ENCODE data around the gene EYA4.

EYA4 gene

DNA sequence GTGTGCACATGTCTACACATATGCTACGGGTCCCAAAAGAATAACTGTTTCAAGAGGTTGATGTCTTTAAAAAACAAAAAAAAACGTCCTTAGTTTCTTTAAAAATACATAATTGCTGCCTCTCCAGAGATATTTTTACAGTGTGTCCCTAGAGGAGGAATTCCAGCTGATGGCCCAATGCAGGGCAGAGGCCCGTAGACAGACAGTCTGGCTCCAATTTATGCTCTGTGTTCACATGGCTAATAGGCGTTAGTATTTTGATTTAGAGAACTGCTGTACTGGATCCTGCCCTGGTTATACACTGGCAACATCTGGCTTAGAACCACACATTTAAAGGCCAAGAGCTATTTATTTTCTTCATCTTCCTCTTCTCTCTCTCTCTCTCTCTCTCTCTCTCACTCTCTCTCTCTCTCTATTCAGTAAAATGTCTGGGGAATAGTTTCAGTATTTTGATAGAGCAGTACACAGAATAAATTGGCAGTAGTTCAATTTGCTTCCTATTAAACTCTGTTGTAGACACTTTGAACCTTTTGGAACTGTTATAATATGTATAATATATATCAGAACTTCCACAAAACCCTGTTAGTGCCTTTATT is 260.6 kb downstream of the EYA4 start:
- ChIA-PET CTCF (interaction anchor here (0.6 to 1.5 kb wide), 2 partner anchors 216 to 317 kb away, joined by 4 to 5 read pairs; no protein-coding TSS in a partner anchor), POLR2A (interaction anchor here (0.5 kb wide), 2 partner anchors 241 to 406 kb away, joined by 3 to 7 read pairs; no protein-coding TSS in a partner anchor)
- Histone ChIP-seq H3K9me3 (ENCODE audit: control insufficient read depth, insufficient read depth, low read depth, low read length) (no peaks in the 10 kb centered on the region), H3K4me1 (ENCODE audit: control insufficient read depth, insufficient read depth, low read length) (peaks cover 7% of the 10 kb centered on the region; the same call in 1 of the 2 replicates), H3K27ac (ENCODE audit: extremely low read depth, low read depth, low read length) (no peak overlapping the region), H3K36me3 (ENCODE audit: control insufficient read depth in 2 of 2, insufficient read depth in 1 of 2, low read length in 2 of 2) (no peaks in the 10 kb centered on the region), H3K4me3 (ENCODE audit: low read depth, low read length) (no peak overlapping the region)
- TF ChIP-seq, protein P1, sequence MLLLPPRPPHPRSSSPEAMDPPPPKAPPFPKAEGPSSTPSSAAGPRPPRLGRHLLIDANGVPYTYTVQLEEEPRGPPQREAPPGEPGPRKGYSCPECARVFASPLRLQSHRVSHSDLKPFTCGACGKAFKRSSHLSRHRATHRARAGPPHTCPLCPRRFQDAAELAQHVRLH (tag by site-specific recombination; IDR thresholded peaks at IDR 0.05) = 0 out of 2 replicates have a peak, but pooled peaks have one; percentile 15
- TF ChIP-seq, protein P2, sequence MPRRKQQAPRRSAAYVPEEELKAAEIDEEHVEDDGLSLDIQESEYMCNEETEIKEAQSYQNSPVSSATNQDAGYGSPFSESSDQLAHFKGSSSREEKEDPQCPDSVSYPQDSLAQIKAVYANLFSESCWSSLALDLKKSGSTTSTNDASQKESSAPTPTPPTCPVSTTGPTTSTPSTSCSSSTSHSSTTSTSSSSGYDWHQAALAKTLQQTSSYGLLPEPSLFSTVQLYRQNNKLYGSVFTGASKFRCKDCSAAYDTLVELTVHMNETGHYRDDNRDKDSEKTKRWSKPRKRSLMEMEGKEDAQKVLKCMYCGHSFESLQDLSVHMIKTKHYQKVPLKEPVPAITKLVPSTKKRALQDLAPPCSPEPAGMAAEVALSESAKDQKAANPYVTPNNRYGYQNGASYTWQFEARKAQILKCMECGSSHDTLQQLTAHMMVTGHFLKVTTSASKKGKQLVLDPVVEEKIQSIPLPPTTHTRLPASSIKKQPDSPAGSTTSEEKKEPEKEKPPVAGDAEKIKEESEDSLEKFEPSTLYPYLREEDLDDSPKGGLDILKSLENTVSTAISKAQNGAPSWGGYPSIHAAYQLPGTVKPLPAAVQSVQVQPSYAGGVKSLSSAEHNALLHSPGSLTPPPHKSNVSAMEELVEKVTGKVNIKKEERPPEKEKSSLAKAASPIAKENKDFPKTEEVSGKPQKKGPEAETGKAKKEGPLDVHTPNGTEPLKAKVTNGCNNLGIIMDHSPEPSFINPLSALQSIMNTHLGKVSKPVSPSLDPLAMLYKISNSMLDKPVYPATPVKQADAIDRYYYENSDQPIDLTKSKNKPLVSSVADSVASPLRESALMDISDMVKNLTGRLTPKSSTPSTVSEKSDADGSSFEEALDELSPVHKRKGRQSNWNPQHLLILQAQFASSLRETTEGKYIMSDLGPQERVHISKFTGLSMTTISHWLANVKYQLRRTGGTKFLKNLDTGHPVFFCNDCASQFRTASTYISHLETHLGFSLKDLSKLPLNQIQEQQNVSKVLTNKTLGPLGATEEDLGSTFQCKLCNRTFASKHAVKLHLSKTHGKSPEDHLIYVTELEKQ (tag by site-specific recombination; IDR thresholded peaks at IDR 0.05; ENCODE audit: borderline replicate concordance) = no peak
- TF ChIP-seq, protein P3, sequence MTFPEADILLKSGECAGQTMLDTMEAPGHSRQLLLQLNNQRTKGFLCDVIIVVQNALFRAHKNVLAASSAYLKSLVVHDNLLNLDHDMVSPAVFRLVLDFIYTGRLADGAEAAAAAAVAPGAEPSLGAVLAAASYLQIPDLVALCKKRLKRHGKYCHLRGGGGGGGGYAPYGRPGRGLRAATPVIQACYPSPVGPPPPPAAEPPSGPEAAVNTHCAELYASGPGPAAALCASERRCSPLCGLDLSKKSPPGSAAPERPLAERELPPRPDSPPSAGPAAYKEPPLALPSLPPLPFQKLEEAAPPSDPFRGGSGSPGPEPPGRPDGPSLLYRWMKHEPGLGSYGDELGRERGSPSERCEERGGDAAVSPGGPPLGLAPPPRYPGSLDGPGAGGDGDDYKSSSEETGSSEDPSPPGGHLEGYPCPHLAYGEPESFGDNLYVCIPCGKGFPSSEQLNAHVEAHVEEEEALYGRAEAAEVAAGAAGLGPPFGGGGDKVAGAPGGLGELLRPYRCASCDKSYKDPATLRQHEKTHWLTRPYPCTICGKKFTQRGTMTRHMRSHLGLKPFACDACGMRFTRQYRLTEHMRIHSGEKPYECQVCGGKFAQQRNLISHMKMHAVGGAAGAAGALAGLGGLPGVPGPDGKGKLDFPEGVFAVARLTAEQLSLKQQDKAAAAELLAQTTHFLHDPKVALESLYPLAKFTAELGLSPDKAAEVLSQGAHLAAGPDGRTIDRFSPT (tag by site-specific recombination; IDR thresholded peaks at IDR 0.05) = peak; percentile 19; the same call in 1 of the 2 replicates
- TF ChIP-seq, protein P4, sequence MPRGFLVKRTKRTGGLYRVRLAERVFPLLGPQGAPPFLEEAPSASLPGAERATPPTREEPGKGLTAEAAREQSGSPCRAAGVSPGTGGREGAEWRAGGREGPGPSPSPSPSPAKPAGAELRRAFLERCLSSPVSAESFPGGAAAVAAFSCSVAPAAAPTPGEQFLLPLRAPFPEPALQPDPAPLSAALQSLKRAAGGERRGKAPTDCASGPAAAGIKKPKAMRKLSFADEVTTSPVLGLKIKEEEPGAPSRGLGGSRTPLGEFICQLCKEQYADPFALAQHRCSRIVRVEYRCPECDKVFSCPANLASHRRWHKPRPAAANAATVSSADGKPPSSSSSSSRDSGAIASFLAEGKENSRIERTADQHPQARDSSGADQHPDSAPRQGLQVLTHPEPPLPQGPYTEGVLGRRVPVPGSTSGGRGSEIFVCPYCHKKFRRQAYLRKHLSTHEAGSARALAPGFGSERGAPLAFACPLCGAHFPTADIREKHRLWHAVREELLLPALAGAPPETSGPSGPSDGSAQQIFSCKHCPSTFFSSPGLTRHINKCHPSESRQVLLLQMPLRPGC (tag by site-specific recombination; IDR thresholded peaks at IDR 0.05) = no peak
- TF ChIP-seq KLF7 (tag by site-specific recombination; IDR thresholded peaks at IDR 0.05; ENCODE audit: borderline replicate concordance) (no peak), ZNF791 (tag by site-specific recombination; IDR thresholded peaks at IDR 0.05) (no peak), ZNF596 (tag by site-specific recombination; IDR thresholded peaks at IDR 0.05) (peak; percentile 96)
- TF ChIP-seq, protein P5, sequence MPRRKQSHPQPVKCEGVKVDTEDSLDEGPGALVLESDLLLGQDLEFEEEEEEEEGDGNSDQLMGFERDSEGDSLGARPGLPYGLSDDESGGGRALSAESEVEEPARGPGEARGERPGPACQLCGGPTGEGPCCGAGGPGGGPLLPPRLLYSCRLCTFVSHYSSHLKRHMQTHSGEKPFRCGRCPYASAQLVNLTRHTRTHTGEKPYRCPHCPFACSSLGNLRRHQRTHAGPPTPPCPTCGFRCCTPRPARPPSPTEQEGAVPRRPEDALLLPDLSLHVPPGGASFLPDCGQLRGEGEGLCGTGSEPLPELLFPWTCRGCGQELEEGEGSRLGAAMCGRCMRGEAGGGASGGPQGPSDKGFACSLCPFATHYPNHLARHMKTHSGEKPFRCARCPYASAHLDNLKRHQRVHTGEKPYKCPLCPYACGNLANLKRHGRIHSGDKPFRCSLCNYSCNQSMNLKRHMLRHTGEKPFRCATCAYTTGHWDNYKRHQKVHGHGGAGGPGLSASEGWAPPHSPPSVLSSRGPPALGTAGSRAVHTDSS (tag by site-specific recombination; IDR thresholded peaks at IDR 0.05) = peak; percentile 70

DNA sequence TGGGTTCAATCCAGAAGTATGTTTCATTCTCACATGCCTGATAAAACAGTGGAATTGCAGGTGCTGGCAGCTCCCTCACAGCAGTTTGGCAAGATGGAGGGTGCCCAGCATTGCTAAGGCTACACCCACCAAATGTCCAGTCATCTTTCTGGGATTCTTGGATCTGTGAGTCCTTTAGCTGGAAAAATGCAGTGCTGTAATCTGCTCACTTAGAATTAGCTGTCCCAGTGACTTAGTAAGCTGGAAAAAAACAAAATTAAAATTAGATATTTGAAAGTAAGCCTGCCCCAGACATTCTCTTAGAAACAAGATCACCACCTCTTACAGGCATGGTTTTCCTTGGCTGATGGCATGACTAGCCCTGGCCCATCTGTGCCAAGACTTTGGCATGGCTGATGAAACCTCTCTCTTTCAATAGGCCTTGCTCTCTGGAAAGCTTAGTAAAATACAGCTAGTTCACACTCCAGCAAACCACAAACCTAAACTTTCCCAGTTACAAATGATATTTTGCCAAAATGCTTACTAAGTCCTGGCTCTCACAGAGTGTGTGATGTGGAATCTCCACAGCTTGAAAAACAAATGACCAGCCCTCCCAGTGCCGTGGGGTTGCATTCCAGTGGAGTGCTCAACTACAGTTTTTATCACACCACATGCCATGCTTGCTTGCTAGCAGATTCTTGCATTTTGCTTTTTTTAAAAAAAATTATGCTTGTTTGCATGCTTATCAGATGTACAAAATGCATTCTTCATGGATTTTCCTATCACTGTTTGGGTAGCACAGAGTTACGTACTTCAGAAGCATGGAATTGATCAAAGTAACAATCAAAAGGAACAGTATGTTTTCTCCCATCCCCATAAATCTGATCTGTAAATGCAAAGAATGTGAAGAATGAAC is 261.5 kb downstream of the EYA4 start:
- CTCF ChIA-PET = interaction anchor here (0.6 to 1.0 kb wide), 3 partner anchors 19 to 516 kb away, joined by 3 to 5 read pairs (median 3); no protein-coding TSS in a partner anchor
- no peak overlapping the region for H3K4me3 ChIP-seq (ENCODE audit: low read depth, low read length)
- POLR2A ChIA-PET = no interaction called here
- no peaks in the 10 kb centered on the region for H3K9me3 ChIP-seq (ENCODE audit: control insufficient read depth, insufficient read depth, low read depth, low read length)
- H3K36me3 ChIP-seq (ENCODE audit: control insufficient read depth in 2 of 2, insufficient read depth in 1 of 2, low read length in 2 of 2) = peaks cover 0 to 5% of the 10 kb centered on the region in 2 experiments; a peak in 1 of 3 replicates
- TF ChIP-seq ZNF624 (tag by site-specific recombination; IDR thresholded peaks at IDR 0.05) (no peak), YY2 (tag by site-specific recombination; IDR thresholded peaks at IDR 0.05) (no peak)
- TF ChIP-seq, protein P6, sequence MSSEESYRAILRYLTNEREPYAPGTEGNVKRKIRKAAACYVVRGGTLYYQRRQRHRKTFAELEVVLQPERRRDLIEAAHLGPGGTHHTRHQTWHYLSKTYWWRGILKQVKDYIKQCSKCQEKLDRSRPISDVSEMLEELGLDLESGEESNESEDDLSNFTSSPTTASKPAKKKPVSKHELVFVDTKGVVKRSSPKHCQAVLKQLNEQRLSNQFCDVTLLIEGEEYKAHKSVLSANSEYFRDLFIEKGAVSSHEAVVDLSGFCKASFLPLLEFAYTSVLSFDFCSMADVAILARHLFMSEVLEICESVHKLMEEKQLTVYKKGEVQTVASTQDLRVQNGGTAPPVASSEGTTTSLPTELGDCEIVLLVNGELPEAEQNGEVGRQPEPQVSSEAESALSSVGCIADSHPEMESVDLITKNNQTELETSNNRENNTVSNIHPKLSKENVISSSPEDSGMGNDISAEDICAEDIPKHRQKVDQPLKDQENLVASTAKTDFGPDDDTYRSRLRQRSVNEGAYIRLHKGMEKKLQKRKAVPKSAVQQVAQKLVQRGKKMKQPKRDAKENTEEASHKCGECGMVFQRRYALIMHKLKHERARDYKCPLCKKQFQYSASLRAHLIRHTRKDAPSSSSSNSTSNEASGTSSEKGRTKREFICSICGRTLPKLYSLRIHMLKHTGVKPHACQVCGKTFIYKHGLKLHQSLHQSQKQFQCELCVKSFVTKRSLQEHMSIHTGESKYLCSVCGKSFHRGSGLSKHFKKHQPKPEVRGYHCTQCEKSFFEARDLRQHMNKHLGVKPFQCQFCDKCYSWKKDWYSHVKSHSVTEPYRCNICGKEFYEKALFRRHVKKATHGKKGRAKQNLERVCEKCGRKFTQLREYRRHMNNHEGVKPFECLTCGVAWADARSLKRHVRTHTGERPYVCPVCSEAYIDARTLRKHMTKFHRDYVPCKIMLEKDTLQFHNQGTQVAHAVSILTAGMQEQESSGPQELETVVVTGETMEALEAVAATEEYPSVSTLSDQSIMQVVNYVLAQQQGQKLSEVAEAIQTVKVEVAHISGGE (tag by site-specific recombination; conservative IDR thresholded peaks at IDR 0.05; ENCODE audit: low read depth) = no peak
- H3K4me1 ChIP-seq (ENCODE audit: control insufficient read depth, insufficient read depth, low read length) = peaks cover 7% of the 10 kb centered on the region; the same call in 1 of the 2 replicates
- H3K27ac ChIP-seq (ENCODE audit: extremely low read depth, low read depth, low read length) = no peak overlapping the region
